WTC11 (cell line): Measurements from ENCODE around the gene ZNF483. TPM values are rescaled to one million over a fixed set of nuclear protein-coding genes. Genes with fewer than 3 reads are reported as not detected.

Experiments used
- ATAC-seq: fragments of 200-7000 bp; cut with Tn5 transposase; 2 replicates; pipeline ENCODE4 v1.10.0; 2021; ENCODE audit warnings: mild to moderate bottlenecking, moderate library complexity
- CTCF ChIA-PET: fragments of 300-600 bp; sonication (Branson Sonifier 250); formaldehyde crosslinking; loops from one replicate; lab custom pipeline; 2021; ENCODE audit warnings: antibody characterized with exemption; lab: Charles Lee
- POLR2A ChIA-PET: fragments of 350-600 bp; sonication (Branson Sonifier 250); formaldehyde crosslinking; loops from one replicate; lab custom pipeline; 2021; ENCODE audit warnings: antibody characterized with exemption; lab: Charles Lee
- DNase-seq: peaks from one replicate; pipeline ENCODE4 v3.0.0; 2021; ENCODE audit warnings: low spot score
- H3K27ac Mint-ChIP-seq: 2 replicates; pipeline ENCODE4 v1.8.0; 2021; ENCODE audit warnings: mixed read lengths
- H3K27me3 Mint-ChIP-seq: 2 replicates; pipeline ENCODE4 v1.8.0; 2021; ENCODE audit warnings: low read depth, mild to moderate bottlenecking, moderate library complexity, mixed read lengths
- H3K36me3 Mint-ChIP-seq: 2 replicates; pipeline ENCODE4 v1.8.0; 2021; ENCODE audit warnings: mixed read lengths
- H3K4me1 Mint-ChIP-seq: 2 replicates; pipeline ENCODE4 v1.8.0; 2022; ENCODE audit warnings: mixed read lengths
- H3K4me3 Mint-ChIP-seq: 2 replicates; pipeline ENCODE4 v1.8.0; 2021; ENCODE audit warnings: mild to moderate bottlenecking, moderate library complexity, mixed read lengths
- H3K9me3 Mint-ChIP-seq: 2 replicates; pipeline ENCODE4 v1.8.0; 2021; ENCODE audit warnings: mixed read lengths
- CBFB ChIP-seq: sonication (generic); formaldehyde crosslinking; IDR thresholded peaks from 2 replicates; pipeline ENCODE4 v1.8.1; 2022; ENCODE audit warnings: mild to moderate bottlenecking, low read depth, missing genetic modification reagents
- CREB1 ChIP-seq: sonication (generic); formaldehyde crosslinking; IDR thresholded peaks from 2 replicates; pipeline ENCODE4 v1.8.0; 2023; ENCODE audit warnings: mild to moderate bottlenecking, missing genetic modification reagents
- EMX1 ChIP-seq: fragments of 250-450 bp; sonication (Bioruptor Pico); IDR thresholded peaks from 2 replicates; pipeline ENCODE4 v1.8.0; 2021; ENCODE audit warnings: mild to moderate bottlenecking
- FOXK1 ChIP-seq: sonication (generic); formaldehyde crosslinking; IDR thresholded peaks from 2 replicates; pipeline ENCODE4 v1.8.0; 2022; ENCODE audit warnings: mild to moderate bottlenecking, moderate library complexity, missing genetic modification reagents
- JAZF1 ChIP-seq: fragments of 250-450 bp; sonication (Bioruptor Pico); IDR thresholded peaks from 2 replicates; pipeline ENCODE4 v1.9.0; 2021; ENCODE audit warnings: moderate library complexity, mild to moderate bottlenecking, inconsistent platforms
- NFE2L1 ChIP-seq: sonication (generic); formaldehyde crosslinking; IDR thresholded peaks from 2 replicates; pipeline ENCODE4 v1.8.1; 2023; ENCODE audit warnings: missing genetic modification reagents
- NR2C2 ChIP-seq: sonication (generic); formaldehyde crosslinking; IDR thresholded peaks from 2 replicates; pipeline ENCODE4 v1.8.0; 2022; ENCODE audit warnings: mild to moderate bottlenecking, missing genetic modification reagents
- PRRX2 ChIP-seq: fragments of 250-450 bp; sonication (Bioruptor Pico); IDR thresholded peaks from 2 replicates; pipeline ENCODE4 v1.8.0; 2021; ENCODE audit warnings: mild to moderate bottlenecking
- RORB ChIP-seq: fragments of 250-450 bp; sonication (Bioruptor Pico); IDR thresholded peaks from 2 replicates; pipeline ENCODE4 v1.9.0; 2021; ENCODE audit warnings: mild to moderate bottlenecking
- SOX15 ChIP-seq: fragments of 250-450 bp; sonication (Bioruptor Pico); IDR thresholded peaks from 2 replicates; pipeline ENCODE4 v1.9.0; 2021; ENCODE audit warnings: mild to moderate bottlenecking
- TP53 ChIP-seq: sonication (generic); formaldehyde crosslinking; IDR thresholded peaks from 2 replicates; pipeline ENCODE4 v1.8.1; 2023; ENCODE audit warnings: mild to moderate bottlenecking, missing genetic modification reagents
- ZNF121 ChIP-seq: sonication (generic); formaldehyde crosslinking; IDR thresholded peaks from 2 replicates; pipeline ENCODE4 v1.8.0; 2023; ENCODE audit warnings: missing genetic modification reagents
- ZNF232 ChIP-seq: sonication (generic); formaldehyde crosslinking; IDR thresholded peaks from 2 replicates; pipeline ENCODE4 v1.8.0; 2022; ENCODE audit warnings: mild to moderate bottlenecking, missing genetic modification reagents
- ZNF263 ChIP-seq: sonication (generic); formaldehyde crosslinking; IDR thresholded peaks from 2 replicates; pipeline ENCODE4 v1.8.1; 2022; ENCODE audit warnings: low read depth, mild to moderate bottlenecking, moderate library complexity, missing genetic modification reagents
- ZNF416 ChIP-seq: fragments of 250-450 bp; sonication (Bioruptor Pico); IDR thresholded peaks from 2 replicates; pipeline ENCODE4 v1.9.0; 2021; ENCODE audit warnings: mild to moderate bottlenecking, inconsistent platforms
- ZNF671 ChIP-seq: fragments of 250-450 bp; sonication (Bioruptor Pico); IDR thresholded peaks from 2 replicates; pipeline ENCODE4 v1.8.0; 2021; ENCODE audit warnings: mild to moderate bottlenecking
- total RNA-seq: library from RNA; stranded (reverse); gene quantifications from 3 replicates; pipeline ENCODE4 v1.2.3, GENCODE V29; 2021
- TF ChIP-seq, protein P1 (sequence below): sonication (generic); formaldehyde crosslinking; conservative IDR thresholded peaks from 2 replicates; pipeline ENCODE4 v1.8.1; 2023; ENCODE audit warnings: mild to moderate bottlenecking, low read depth, missing genetic modification reagents, moderate library complexity
- TF ChIP-seq, protein P2 (sequence below): sonication (generic); formaldehyde crosslinking; IDR thresholded peaks from 2 replicates; pipeline ENCODE4 v1.8.1; 2022; ENCODE audit warnings: mild to moderate bottlenecking, moderate library complexity, missing genetic modification reagents
- TF ChIP-seq, protein P3 (sequence below): fragments of 250-450 bp; sonication (Bioruptor Pico); IDR thresholded peaks from 2 replicates; pipeline ENCODE4 v2.1.2; 2022; ENCODE audit warnings: mild to moderate bottlenecking, moderate library complexity
- TF ChIP-seq, protein P4 (sequence below): sonication (generic); formaldehyde crosslinking; IDR thresholded peaks from 2 replicates; pipeline ENCODE4 v1.8.1; 2022; ENCODE audit warnings: mild to moderate bottlenecking, missing genetic modification reagents, moderate library complexity, borderline replicate concordance
- TF ChIP-seq, protein P5 (sequence below): fragments of 250-450 bp; sonication (Bioruptor Pico); conservative IDR thresholded peaks from 2 replicates; pipeline ENCODE4 v1.9.0; 2021; ENCODE audit warnings: mild to moderate bottlenecking
- TF ChIP-seq, protein P6 (sequence below): fragments of 250-450 bp; sonication (Bioruptor Pico); IDR thresholded peaks from 2 replicates; pipeline ENCODE4 v1.8.0; 2021; ENCODE audit warnings: mild to moderate bottlenecking

ZNF483 gene
- total RNA-seq, 1 experiment from 2014 or later = 77.4 TPM

DNA sequence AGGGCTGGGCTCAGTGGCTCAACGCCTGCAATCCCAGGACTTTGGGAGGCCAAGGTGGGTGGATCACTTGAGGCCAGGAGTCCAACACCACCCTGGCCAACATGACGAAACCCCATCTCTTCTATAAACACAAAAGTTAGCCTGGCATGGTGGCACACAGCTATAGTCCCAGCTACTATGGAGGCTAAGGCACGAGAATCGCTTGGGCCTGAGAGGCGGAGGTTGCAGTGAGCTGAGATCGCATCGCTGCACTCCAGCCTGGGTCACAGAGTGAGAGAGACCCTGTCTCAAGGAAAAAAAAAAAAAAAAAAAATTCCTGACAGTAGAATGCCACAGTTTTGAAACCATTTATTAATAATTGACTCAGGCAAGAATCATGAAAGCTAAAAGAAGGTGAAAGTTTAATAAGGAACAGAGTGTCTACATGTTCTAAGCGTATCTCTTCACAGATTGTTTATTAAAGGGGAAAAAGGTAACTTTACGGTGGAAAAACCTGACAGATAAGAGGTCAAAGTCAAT is 80.1 kb downstream of the ZNF483 start (continued):
- TF ChIP-seq, protein P1, sequence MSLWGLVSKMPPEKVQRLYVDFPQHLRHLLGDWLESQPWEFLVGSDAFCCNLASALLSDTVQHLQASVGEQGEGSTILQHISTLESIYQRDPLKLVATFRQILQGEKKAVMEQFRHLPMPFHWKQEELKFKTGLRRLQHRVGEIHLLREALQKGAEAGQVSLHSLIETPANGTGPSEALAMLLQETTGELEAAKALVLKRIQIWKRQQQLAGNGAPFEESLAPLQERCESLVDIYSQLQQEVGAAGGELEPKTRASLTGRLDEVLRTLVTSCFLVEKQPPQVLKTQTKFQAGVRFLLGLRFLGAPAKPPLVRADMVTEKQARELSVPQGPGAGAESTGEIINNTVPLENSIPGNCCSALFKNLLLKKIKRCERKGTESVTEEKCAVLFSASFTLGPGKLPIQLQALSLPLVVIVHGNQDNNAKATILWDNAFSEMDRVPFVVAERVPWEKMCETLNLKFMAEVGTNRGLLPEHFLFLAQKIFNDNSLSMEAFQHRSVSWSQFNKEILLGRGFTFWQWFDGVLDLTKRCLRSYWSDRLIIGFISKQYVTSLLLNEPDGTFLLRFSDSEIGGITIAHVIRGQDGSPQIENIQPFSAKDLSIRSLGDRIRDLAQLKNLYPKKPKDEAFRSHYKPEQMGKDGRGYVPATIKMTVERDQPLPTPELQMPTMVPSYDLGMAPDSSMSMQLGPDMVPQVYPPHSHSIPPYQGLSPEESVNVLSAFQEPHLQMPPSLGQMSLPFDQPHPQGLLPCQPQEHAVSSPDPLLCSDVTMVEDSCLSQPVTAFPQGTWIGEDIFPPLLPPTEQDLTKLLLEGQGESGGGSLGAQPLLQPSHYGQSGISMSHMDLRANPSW = no peak
- TF ChIP-seq ZNF263 (CRISPR knock-in tag) (no peak), TP53 (CRISPR knock-in tag) (no peak), NR2C2 (no peak), ZNF671 (CRISPR knock-in tag) (no peak), ZNF232 (CRISPR knock-in tag) (no peak), NFE2L1 (no peak), RORB (CRISPR knock-in tag) (no peak), ZNF416 (CRISPR knock-in tag) (no peak)
- TF ChIP-seq, protein P2, sequence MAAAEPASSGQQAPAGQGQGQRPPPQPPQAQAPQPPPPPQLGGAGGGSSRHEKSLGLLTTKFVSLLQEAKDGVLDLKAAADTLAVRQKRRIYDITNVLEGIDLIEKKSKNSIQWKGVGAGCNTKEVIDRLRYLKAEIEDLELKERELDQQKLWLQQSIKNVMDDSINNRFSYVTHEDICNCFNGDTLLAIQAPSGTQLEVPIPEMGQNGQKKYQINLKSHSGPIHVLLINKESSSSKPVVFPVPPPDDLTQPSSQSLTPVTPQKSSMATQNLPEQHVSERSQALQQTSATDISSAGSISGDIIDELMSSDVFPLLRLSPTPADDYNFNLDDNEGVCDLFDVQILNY (CRISPR knock-in tag) = no peak
- TF ChIP-seq, protein P3, sequence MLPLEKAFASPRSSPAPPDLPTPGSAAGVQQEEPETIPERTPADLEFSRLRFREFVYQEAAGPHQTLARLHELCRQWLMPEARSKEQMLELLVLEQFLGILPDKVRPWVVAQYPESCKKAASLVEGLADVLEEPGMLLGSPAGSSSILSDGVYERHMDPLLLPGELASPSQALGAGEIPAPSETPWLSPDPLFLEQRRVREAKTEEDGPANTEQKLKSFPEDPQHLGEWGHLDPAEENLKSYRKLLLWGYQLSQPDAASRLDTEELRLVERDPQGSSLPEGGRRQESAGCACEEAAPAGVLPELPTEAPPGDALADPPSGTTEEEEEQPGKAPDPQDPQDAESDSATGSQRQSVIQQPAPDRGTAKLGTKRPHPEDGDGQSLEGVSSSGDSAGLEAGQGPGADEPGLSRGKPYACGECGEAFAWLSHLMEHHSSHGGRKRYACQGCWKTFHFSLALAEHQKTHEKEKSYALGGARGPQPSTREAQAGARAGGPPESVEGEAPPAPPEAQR (CRISPR knock-in tag) = no peak
- TF ChIP-seq, protein P4, sequence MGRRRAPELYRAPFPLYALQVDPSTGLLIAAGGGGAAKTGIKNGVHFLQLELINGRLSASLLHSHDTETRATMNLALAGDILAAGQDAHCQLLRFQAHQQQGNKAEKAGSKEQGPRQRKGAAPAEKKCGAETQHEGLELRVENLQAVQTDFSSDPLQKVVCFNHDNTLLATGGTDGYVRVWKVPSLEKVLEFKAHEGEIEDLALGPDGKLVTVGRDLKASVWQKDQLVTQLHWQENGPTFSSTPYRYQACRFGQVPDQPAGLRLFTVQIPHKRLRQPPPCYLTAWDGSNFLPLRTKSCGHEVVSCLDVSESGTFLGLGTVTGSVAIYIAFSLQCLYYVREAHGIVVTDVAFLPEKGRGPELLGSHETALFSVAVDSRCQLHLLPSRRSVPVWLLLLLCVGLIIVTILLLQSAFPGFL (CRISPR knock-in tag) = no peak
- TF ChIP-seq, protein P5, sequence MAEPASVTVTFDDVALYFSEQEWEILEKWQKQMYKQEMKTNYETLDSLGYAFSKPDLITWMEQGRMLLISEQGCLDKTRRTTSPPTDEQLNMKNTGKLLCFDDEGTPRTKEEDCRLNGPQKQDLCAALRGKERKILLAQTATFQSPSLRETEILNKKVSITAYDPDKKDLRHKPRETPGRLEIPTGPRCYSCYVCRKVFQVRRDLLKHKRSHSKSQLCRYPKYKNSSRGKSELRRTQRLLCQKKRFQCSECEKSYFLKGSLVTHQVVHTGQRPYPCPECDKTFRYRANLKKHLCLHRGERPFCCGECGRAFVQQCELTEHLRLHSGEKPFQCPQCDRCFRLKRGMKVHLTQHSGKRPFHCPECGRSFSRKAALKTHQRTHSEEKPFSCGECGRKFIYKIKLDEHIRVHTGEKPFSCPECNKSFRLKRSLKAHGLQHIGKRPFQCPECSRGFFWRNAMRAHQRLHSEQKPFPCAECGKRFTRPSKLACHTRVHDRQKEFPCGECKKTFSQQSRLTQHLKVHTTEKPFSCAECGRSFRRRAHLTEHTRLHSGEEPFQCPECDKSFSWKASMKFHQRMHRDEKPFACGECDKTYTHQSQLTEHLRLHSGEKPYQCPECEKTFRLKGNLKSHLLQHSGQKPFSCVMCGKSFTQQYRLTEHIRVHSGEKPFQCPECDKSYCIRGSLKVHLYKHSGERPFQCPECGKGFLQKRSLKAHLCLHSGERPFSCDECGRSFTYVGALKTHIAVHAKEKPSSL (CRISPR knock-in tag) = no peak
- TF ChIP-seq, all 79 proteins: peak for 0

DNA sequence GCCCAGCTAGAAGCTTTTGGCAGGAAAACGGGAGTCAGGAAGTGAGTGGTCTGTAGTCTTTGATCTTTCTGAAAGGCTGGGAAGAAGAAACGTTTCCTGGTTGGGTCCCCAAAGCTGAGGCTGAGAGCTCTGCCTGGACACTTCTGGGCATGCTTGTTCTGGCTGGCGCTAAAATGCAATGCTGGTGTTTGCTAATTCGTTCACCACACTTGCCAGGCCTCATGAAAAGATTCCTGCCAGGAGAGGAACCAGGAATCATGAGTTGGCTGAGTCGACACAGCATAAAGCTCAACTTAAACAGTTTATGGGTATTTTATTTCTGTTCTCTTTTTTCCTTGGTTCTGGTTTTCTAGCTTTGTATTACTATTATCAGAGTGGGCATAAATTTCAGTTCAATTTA is 85.2 kb downstream of the ZNF483 start:
- POLR2A ChIA-PET = no interaction called here
- no peak overlapping the region for H3K27ac Mint-ChIP-seq
- H3K4me1 Mint-ChIP-seq = no peaks in the 10 kb centered on the region
- no peak overlapping the region for H3K4me3 Mint-ChIP-seq
- H3K27me3 Mint-ChIP-seq = no peaks in the 10 kb centered on the region
- no peak for ATAC-seq
- TF ChIP-seq SOX15 (CRISPR knock-in tag) = no peak
- TF ChIP-seq, all 79 proteins: peak for 0
- no peak for DNase-seq
- no peaks in the 10 kb centered on the region for H3K9me3 Mint-ChIP-seq
- H3K36me3 Mint-ChIP-seq = no peaks in the 10 kb centered on the region
- CTCF ChIA-PET = interaction anchor here (1.1 kb wide), 1 partner anchor 11 kb away, joined by 9 read pairs; no protein-coding TSS in a partner anchor

DNA sequence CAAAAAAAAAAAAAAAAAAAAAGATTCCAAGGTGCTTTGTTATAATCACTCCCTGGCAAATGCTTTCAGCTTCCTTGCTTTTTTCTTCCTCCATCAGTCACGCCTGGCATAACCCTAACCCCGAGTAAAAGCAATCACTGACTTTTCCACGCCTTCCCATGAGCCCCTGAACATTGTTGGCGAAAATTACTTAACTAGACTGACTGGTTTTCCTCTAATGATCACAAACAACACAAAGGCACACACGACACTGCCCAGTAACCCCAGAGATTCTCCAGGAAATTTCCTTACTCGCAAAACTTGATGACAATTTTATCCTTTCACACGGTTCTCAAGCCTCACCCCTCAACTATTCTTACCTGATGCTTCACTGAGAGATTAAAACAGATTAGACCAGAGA is 85.9 kb downstream of the ZNF483 start:
- no peak overlapping the region for H3K4me3 Mint-ChIP-seq
- H3K27me3 Mint-ChIP-seq = no peaks in the 10 kb centered on the region
- CTCF ChIA-PET = interaction anchor here (1.1 kb wide), 1 partner anchor 10 kb away, joined by 9 read pairs; no protein-coding TSS in a partner anchor
- no peaks in the 10 kb centered on the region for H3K36me3 Mint-ChIP-seq
- H3K4me1 Mint-ChIP-seq = peaks cover 3% of the 10 kb centered on the region; the same call in 1 of the 2 replicates
- ATAC-seq = no peak
- POLR2A ChIA-PET = no interaction called here
- no peaks in the 10 kb centered on the region for H3K9me3 Mint-ChIP-seq
- H3K27ac Mint-ChIP-seq = no peak overlapping the region
- TF ChIP-seq, protein P6, sequence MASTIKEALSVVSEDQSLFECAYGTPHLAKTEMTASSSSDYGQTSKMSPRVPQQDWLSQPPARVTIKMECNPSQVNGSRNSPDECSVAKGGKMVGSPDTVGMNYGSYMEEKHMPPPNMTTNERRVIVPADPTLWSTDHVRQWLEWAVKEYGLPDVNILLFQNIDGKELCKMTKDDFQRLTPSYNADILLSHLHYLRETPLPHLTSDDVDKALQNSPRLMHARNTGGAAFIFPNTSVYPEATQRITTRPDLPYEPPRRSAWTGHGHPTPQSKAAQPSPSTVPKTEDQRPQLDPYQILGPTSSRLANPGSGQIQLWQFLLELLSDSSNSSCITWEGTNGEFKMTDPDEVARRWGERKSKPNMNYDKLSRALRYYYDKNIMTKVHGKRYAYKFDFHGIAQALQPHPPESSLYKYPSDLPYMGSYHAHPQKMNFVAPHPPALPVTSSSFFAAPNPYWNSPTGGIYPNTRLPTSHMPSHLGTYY (CRISPR knock-in tag) = no peak
- TF ChIP-seq ZNF121 (no peak), CBFB (no peak), ZNF671 (CRISPR knock-in tag) (no peak), EMX1 (no peak), PRRX2 (no peak), JAZF1 (no peak), FOXK1 (no peak), CREB1 (CRISPR knock-in tag) (no peak)
- DNase-seq = no peak
